C4-2B (cell line): ENCODE data around the gene NPLOC4.

Experiments
- H3K27ac ChIP-seq: fragments of 450-650 bp; 2 replicates; pipeline ENCODE4 v1.5.1; 2017
- ZFX ChIP-seq: fragments of 450-650 bp; IDR thresholded peaks from 2 replicates; pipeline ENCODE4 v1.6.1; 2017
- TF ChIP-seq, protein P1 (sequence below): fragments of 450-650 bp; conservative IDR thresholded peaks from 2 replicates; pipeline ENCODE4 v1.5.1; 2017; ENCODE audit warnings: mild to moderate bottlenecking

Gene NPLOC4

GRCh38 chr17:81582749-81583148, 54.2 kb downstream of the NPLOC4 start:
- H3K27ac ChIP-seq = no peak overlapping the region; the same call in 1 of the 2 replicates
- TF ChIP-seq, protein P1, sequence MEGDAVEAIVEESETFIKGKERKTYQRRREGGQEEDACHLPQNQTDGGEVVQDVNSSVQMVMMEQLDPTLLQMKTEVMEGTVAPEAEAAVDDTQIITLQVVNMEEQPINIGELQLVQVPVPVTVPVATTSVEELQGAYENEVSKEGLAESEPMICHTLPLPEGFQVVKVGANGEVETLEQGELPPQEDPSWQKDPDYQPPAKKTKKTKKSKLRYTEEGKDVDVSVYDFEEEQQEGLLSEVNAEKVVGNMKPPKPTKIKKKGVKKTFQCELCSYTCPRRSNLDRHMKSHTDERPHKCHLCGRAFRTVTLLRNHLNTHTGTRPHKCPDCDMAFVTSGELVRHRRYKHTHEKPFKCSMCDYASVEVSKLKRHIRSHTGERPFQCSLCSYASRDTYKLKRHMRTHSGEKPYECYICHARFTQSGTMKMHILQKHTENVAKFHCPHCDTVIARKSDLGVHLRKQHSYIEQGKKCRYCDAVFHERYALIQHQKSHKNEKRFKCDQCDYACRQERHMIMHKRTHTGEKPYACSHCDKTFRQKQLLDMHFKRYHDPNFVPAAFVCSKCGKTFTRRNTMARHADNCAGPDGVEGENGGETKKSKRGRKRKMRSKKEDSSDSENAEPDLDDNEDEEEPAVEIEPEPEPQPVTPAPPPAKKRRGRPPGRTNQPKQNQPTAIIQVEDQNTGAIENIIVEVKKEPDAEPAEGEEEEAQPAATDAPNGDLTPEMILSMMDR = no peak
- TF ChIP-seq ZFX = no peak

GRCh38 chr17:81582341-81582740, 54.6 kb downstream of the NPLOC4 start:
- TF ChIP-seq ZFX = no peak
- TF ChIP-seq, protein P1 = no peak
- no peak overlapping the region; the same call in 1 of the 2 replicates for H3K27ac ChIP-seq

DNA sequence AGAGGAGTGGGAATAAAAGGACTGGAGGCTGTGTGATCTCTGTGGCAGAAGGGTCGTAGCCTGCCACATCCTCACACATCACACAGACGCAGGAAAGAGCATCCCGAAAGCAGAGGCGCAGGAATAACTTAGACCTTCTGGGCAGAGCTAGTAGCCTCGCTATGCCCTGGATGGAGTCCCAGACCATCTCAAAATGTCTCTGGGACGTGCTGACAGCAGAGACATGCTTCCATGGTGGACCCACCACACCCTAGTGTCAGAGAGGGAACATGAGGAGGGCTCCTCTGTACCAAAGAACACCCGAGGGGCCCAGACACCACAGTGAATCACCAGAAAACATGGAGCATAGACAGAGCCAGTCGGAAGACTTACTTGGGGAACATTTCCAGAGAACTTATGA, 55.2 kb downstream of the NPLOC4 start:
- no peak overlapping the region for H3K27ac ChIP-seq
- no peak for TF ChIP-seq ZFX
- TF ChIP-seq, protein P1 = no peak

DNA sequence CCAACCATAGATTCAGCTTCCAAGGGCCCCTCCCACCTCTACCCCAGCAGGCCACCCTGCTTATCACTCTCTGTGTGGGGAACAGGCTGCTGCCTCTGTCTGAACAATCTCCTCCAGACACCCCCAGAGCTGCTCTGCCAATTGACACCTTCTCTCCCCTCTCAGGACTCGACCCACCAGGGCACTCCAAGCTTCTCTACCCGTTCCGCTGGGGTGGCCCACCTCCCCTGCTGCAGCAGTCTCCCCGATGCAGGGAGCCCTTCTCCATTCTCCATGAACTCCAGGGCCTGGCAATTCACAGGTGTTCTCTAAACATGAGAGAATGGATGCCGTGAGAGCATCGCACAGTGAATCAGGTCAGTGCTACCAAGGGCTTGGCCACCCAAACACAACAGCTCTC, 56.4 kb downstream of the NPLOC4 start:
- TF ChIP-seq ZFX = no peak
- TF ChIP-seq, protein P1 = no peak
- H3K27ac ChIP-seq = no peak overlapping the region

DNA sequence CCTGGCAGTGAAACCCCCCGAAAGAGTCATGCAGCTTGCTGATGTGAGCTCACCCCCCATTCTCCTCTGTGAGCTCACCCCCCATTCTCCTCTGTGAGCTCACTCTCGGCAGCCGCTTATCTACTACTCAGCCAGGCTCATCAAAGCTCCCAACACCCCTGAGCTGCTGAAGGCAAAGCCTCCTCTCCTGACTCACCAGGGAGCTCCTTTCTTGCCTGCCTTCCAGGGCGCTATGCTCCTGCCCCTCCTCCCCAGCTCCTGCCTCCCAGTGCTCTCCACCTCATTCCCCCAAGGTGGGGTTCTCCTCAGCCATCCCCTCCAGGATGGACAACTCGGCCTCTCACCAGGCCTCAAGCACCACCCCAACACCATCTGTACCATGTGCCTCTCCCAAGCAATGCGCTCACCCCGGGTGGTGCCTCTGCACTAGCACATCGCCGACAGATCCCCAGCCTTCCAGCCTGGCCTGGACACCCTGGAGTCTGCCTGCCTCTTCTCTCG, 57.0 kb downstream of the NPLOC4 start:
- no peak for TF ChIP-seq ZFX
- TF ChIP-seq, protein P1 = no peak
- H3K27ac ChIP-seq = no peak overlapping the region

- TF ChIP-seq ZFX = no peak
- TF ChIP-seq, protein P1 = no peak
- H3K27ac ChIP-seq = no peak overlapping the region
These were observed 57.6 kb downstream of the NPLOC4 start for GRCh38 chr17:81579298-81579697.

GRCh38 chr17:81578561-81579225, 58.2 kb downstream of the NPLOC4 start:
- peak overlapping the region; percentile 90 for H3K27ac ChIP-seq
- no peak for TF ChIP-seq ZFX
- TF ChIP-seq, protein P1 = no peak
